Central memory CD4-positive, alpha-beta T cell (primary cell): ENCODE measurements around the gene KRT32.
"Not testable (repeated sequence)": the region's sequence is repeated elsewhere in the genome, so short reads cannot be mapped to it uniquely, and the experiment has no call there.

ENCODE experiments used
- DNase-seq: peaks from one replicate; pipeline ENCODE4 v3.0.0; 2022

KRT32 gene

DNA sequence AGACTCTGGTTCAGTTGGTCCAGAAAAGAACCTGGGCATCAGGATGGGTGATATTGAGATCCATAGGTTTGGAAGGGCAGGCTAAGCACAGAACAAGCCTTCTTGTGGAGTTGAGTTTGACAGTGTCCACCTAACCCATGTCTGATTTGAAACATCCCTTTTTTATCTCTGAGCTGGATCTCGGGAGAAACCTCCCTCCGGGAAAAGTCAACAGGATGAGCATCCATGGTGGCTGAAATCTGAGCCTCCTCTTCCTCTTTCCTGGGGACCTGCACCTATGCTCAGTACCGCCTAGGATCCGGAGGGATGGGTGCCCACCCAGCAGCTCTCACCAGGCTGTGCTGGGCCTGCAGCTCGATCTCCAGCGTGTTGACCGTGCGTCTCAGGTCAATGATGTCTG is 3.4 kb downstream of the KRT32 start:
- no peak for DNase-seq

- no peak for DNase-seq
Observed at GRCh38 chr17:41462705-41463104, 4.5 kb downstream of the KRT32 start.

- DNase-seq, result no peak
Observed at GRCh38 chr17:41457676-41458075, 9.5 kb downstream of the KRT32 start.

- no peak for DNase-seq
Observed at GRCh38 chr17:41456204-41456603, 11.0 kb downstream of the KRT32 start.

- no peak for DNase-seq
Observed at GRCh38 chr17:41455236-41455635, 11.9 kb downstream of the KRT32 start.

- no peak for DNase-seq
Observed at GRCh38 chr17:41453066-41453465, 14.1 kb downstream of the KRT32 start.

DNA sequence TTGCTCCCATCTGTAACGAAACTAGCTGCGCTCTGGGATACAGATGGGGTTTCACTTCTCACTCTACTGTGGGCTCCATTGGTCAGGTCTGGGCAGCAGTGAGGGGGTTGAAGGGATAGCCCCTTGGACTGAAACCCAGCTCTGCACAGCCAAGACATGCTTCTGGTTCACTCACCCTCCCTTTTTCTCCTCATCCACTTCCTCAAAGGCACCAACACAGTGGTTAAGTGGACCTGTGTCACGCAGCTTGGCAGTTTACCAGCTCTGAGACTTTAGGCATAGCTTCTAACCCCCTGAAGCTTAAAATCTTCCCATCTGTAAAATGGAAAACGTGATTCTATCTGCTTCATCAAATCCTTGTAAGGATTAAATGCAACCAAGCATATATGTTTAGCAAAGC is 14.9 kb downstream of the KRT32 start:
- no peak for DNase-seq

DNA sequence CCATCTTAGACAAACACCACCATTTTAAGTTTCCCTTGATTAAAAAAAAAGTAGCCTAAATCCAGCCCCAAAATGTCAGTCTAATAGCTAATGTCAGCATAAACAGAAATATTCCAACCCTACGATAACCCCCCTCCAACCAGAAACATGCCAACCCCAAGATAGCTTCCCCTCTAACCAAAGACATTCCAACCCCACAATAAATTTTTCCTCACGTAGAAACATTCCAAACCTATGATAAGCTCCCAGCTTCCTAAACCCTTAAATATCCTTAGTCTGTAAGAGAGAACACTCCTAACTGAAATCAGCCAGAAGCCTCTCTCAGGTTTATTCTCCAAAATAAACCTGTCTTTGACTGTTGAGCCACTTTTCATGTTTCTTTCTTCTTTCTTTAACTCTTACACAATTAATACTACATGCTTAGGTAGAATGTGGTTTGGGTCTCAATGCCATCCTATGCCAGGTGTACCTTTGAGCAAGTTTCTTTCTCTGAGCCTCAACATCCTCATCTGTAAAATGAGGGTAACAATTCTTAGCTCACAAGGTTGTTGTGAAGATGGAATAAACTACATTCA is 15.9 kb downstream of the KRT32 start:
- no peak for DNase-seq

DNA sequence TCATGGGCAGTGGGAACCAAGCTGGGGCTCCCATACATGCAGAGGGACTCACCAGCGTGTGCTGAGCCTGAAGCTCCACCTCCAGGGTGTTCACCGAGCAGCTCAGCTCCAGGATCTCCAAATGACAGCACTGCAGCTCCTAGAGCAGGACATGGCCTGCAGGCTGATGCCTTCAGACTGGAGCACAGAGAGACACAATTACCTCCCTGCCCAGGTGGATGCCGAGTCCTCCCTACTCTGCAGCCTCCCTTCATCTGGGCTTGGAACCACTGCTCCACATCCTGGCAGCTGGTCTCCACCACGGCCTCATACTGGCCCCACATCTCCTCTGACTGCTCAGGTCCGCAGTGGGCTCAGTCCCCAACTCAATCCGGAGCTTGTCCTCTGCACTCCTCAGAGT is 18.2 kb downstream of the KRT32 start:
- DNase-seq, result no peak

- DNase-seq, result no peak
Observed at GRCh38 chr17:41448506-41448905, 18.7 kb downstream of the KRT32 start.

DNA sequence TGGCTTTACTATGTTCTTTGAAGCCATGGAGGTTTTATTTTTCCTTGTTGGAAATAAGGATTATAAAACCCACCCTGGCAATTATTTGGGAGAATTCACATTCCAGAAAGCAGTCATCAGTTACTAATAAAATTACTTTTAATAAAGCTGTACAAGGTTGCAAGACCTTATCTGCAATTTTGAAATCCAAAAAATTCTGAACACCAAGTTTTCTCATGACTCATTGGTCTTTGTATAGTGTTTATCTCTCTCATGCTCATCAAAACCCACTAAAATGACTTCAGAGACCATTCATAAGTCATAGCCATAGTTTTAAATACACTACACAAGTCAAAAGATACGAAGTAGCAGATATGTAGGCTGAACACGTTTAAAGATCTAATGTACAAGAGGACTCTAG is 20.4 kb downstream of the KRT32 start:
- DNase-seq, result no peak

- DNase-seq, result no peak
Observed at GRCh38 chr17:41444640-41445039, 22.5 kb downstream of the KRT32 start.

DNA sequence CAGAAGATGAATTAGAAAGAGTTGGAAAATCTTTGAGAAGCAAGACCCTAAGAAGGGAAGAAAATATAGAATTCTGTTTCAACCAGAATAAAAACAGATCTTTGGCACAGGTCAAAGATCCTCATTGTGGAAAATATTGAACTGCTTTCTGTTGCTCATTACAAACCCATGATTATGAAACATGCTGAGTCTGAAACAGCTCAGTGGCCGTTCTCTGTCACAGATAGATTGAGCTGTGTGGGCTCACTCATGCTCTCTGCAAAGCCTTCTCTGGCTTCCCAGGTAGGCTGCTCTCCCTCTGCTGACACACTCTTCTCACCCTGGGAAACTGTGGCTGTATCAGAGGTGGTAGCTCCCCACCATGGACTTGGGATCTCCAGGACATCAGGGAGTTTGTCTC is 23.0 kb downstream of the KRT32 start:
- no peak for DNase-seq

DNA sequence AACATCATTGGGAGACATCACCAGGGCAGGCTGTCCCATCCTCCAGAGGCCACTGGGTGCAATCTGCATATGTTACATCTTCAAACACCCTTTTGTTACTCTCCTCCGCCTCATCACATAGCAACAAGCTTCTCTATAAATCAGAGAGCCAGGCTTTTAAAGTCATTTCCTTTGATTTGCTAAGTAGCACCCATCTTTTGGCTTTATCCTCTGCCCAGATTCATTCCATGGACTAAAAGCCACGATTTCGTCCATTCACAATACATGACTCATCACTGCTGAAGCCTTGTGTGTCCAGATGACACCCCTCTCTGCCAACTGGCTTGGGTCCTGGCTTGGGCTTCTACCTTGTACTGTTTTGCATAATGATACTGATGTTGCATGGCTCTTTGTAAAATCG is 24.4 kb downstream of the KRT32 start:
- no peak for DNase-seq

GRCh38 chr17:41440531-41441033 is 26.6 kb downstream of the KRT32 start, which contains the start of gene KRT38:
KRT38 (minus strand) TSS chr17:41440983; CDS start chr17:41440921, 62 bp downstream.
- DNase-seq, result no peak

DNA sequence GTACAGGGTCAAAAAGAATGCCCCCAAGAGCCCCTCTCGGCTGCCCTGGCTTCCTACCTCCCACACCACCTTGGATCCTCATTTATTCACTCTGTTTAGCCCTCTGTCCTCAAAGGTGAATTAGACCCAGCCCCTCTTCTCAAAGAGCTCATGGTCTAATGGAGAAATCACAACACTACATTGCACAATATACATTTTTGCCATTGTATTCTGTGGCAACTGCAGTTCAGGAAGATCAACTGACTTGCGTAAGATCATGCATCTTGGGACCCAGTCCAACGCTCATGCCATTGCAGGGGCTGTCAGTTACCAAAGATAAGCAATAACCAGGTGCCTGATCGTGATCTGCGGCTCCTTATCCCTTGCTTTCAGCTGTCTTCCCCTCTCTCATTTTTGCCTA is 27.8 kb downstream of the KRT32 start:
- no peak for DNase-seq

GRCh38 chr17:41437769-41438168 is 29.4 kb downstream of the KRT32 start:
- DNase-seq, result no peak

GRCh38 chr17:41437254-41437653 is 29.9 kb downstream of the KRT32 start:
- no peak for DNase-seq

- DNase-seq, result no peak
Observed at GRCh38 chr17:41434415-41434814, 32.8 kb downstream of the KRT32 start.

- no peak for DNase-seq
Observed at GRCh38 chr17:41434005-41434404, 33.2 kb downstream of the KRT32 start.

- no peak for DNase-seq
Observed at GRCh38 chr17:41433586-41433985, 33.6 kb downstream of the KRT32 start.

- not testable (repeated sequence) for DNase-seq
Observed at GRCh38 chr17:41430376-41430775, 36.8 kb downstream of the KRT32 start.

GRCh38 chr17:41429667-41430066 is 37.5 kb downstream of the KRT32 start:
- DNase-seq, result no peak

DNA sequence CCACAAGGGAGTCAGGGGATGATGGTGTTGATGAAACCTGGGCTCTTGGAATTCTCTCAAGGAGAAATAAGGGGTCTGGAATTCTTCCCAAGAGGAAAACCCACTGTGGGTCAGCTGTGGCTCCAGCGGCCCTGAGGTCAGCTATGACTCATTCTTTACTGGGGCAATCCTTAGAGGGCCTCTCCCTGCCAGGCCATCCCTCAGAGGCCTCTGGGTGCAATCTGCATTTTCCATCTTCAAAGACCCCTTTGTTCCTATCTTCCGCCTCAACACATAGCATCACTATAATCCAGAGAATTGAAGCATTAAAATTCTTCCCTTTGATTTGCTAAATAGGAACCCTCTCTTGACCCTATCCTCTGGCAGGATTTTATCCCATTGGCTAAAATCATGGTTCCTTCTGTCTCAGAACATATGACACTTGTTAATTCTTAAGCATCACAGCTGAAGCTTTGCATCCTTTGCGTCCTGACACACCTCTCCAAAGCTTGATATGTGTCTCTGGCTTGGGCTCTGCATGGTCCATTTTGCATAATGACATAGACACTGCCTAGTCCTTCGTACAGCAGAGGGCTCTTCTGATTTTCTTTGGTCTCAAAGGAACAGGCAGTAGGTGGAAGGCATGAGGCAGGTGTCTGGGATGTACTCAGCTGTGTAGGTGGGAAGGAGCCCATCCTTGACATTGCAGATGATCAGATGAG is 38.4 kb downstream of the KRT32 start:
- DNase-seq, result no peak
